GM19463 (cell line): ENCODE data around the gene PLA2G3.
"Not testable (repeated sequence)": the region's sequence is repeated elsewhere in the genome, so short reads cannot be mapped to it uniquely, and the experiment has no call there.

Experiments used
- ATAC-seq: cut with Tn5 transposase; IDR thresholded peaks from one replicate; pipeline ENCODE4 v1.9.1; 2021; ENCODE audit warnings: mild to moderate bottlenecking, moderate library complexity; ENCODE audit not compliant: unreplicated experiment

The PLA2G3 gene

DNA sequence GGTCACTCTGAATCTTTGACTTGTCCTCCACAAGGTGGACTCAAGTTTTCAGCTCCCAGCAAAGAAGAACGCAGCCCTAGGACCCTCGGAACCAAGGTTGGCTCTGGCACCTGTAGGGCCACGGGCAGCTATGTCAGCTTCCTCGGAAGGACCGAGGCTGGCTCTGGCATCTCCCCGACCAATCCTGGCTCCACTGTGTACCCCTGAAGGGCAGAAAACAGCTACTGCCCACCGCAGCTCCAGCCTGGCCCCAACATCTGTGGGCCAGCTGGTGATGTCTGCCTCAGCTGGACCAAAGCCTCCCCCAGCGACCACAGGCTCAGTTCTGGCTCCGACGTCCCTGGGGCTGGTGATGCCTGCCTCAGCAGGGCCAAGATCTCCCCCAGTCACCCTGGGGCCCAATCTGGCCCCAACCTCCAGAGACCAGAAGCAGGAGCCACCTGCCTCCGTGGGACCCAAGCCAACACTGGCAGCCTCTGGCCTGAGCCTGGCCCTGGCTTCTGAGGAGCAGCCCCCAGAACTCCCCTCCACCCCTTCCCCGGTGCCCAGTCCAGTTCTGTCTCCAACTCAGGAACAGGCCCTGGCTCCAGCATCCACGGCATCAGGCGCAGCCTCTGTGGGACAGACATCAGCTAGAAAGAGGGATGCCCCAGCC, 15.4 kb downstream of the PLA2G3 start:
- ATAC-seq, result no peak

DNA sequence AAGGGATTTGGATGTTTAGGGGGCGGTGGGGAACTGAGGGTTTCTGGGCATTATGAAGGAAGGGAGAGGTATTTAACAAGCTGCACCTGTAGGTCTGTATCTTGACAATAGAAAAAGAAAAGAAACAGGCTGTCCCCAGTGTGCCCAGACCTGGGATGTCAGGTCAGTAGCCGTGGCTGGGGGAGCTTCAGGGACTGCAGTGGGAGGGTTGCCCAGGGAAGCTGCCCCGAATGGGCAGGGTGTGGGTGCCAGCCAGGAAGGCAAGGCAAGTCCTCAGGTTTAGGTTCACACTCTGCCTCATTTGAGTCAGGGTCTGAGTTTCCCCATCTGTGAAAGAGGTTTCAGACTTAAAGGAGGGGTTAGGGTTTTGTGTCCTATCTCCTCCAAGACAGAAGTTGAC, 16.0 kb downstream of the PLA2G3 start:
- no peak for ATAC-seq

DNA sequence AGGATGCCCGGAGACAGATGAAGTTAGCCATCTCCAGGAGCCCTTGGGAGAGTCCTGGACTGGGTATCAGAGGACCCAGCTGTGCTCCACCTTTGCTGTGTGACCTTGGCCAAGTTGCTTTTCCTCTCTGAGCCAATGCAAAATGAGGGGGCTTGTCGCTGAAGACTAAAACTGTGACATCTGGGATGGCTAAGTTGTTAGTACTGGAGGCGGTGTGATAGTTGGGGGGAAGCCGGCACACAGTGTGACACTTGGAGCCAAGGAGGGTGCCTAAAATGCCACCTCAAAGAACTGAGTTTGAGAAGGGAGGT, 17.1 kb downstream of the PLA2G3 start:
- no peak for ATAC-seq

GRCh38 chr22:31122532-31123291, 17.6 kb downstream of the PLA2G3 start, which contains the start of gene INPP5J:
INPP5J (plus strand) TSS chr22:31122966; CDS start chr22:31123015, 49 bp downstream.
- no peak for ATAC-seq

DNA sequence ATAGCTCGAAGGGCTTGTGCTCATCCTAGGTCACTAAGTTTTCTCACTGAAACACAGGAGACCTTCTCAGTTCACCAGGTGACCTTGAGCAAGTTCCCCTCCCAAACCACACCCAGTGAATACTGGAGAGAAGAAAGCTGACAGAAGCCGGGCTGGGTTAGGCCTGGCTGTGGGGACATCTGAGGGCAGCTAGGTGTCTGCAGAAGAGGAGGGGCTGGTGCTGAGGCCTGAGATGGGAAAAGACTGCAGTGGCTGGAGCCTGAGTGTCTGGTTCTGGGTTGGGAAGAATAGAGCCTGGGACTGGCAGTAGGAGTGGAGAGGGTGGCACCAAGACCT, 18.1 kb downstream of the PLA2G3 start:
- ATAC-seq, result no peak

DNA sequence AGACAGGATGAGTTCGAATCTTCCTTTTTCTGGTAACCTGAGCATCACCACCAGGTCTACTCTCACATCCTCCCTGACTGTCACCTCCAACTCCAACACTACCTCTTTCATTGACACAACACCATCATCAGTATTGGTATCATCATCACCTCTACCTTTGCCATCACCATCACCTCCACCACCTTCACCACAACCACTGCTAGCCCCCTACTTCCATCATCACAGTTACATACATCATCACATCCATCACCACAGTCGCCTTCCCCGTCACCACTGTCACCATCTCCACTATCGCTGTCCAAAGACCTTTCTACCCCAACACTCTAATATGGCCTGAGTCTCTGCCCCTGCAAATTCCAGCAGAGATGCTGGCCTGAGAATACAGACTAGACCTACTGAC, 18.9 kb downstream of the PLA2G3 start:
- ATAC-seq, result no peak

DNA sequence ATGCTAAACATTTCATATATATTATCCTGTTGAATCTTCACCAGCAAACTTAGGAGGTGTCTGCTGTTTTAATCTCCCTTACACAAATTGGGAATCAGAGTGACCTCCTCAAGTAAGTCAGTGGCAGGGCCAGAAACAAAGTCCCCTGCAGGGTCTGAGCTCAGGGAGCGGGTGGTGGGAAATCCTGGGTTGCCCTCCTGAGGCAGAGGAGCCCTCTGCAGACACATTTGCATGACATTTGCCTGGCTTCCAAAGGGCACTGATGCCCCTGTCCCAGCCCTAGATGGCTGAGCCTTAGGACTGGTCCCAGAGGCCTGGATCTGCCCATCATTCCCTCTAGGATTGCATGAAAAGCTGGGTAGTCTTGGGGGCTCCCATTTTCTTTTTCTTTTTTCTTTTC, 19.7 kb downstream of the PLA2G3 start:
- no peak for ATAC-seq

DNA sequence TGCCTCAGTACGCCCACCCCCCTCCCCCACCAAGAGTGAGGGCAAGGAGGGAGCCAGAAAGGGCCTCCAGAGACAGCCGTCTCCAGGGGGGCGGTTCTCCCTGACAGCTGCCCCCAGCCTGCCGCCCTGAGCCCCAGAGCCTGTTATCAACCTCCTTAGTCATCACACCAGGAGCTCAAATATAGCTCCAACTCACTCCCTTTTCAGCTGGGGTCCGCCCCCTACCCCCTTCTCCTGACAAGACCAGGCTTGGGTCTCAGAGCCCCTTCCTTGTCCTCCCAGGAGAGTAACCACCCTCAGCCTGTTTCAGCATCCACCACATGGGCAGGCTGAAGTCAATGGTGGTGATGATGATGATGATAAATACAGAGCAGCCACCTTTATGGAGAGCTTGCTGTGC, 20.1 kb downstream of the PLA2G3 start:
- ATAC-seq, result no peak

DNA sequence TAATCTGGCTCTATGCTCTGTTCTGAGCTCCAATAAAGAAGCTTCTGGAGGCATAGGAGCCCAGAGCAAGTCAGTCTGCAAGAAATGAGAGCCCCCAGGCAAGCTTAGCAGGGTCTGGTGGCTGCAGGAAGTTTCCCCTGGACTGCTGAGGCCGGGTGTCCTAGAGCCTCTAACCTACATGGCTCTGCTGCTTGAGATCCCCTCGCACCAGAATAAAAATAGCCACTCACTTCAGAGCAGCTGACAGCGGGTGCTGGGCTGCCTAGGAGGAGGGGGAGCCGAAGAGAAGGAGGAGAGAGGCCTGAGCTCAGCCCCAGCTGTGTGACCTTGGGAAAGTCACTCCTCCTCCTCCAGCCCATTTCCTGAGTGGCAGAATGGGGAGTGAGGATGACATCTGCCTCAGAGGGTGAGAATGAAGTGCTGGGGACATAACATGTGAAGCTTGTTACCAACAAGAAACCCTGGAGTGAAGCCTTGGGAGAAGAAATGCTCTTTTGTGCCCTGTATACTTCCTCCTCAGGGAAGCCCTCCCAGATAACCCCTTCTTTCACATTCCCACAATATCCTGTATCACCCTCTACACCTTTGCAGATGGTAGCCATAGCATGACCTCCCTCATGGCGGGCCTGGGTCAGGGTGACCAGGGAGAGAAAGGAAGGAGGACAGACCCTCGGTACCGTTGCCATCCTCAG, 21.1 kb downstream of the PLA2G3 start:
- no peak for ATAC-seq

DNA sequence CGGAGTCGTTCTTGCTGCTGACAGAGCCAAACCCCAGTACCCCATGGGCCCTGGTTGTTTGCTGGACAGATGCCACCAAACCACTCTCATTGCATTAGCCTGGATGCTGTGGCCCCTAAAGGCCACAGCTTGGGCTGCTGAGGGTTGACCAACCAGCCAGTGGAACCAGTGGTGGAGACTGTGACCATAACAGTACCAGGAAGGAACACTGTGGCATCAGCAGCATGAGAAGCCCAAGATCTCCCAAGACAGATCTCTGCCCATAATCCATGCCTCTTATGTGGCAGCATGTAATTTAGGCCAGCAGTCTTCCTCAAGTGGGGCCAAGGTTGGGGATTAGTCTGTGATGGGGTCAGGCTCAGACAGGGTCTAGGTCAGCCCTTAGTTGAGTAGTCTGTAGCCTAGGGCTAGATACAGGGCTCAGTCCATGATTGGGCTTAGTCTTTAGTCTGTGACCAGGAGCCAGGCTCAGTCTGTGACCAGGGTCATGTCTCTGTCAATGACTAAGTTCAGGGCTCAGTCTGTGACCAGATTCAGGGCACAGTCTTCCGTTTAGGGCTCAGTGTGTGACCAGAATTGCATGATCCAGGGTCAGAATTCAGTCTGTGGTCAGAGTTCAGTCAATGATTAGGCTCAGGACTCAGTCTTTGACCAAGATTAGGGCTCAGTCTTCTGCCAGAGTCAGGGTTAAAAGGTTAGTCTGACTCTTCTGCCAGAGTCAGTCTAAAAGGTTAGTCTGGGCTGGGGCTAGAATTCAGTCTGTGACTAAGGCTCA, 22.1 kb downstream of the PLA2G3 start:
- no peak for ATAC-seq

DNA sequence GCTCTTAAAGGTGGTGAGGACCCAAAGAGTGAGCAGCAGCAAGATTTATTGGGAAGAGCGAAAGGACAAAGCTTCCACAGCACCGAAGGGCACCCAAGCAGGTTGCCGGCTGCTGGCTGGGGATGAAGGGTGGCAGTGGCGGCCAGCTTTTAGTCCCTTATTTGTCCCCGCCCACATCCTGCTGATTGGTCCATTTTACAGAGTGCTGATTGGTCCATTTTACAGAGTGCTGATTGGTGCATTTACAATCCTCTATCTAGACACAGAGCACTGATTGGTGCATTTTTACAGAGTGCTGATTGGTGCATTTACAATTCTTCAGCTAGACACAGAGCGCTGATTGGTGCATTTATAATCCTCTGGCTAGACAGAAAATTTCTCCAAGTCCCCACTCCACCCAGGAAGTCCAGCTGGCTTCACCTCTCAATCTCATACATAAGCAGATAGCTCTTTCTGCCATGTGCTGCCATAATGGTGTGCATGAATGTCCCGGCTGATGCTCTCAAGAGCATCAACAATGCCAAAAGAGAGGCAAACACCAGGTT, 27.7 kb downstream of the PLA2G3 start:
- ATAC-seq, result not testable (repeated sequence)

DNA sequence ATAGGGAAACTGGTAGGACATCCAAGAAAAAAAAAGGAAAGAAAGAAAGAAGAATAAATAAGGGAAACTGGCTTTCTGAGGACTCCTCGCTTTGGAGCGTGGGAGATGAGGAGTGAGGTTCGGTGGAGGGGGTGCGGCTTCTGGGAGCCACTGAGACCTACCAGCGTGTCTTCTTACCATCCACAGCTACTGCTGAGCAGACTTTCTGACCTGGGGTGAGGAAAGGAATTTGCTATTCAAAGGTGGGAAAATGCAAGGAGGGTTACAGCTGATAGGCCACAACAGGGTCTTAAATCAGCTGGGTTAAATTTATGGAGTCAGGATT, 32.5 kb downstream of the PLA2G3 start:
- ATAC-seq, result peak; percentile 15

GRCh38 chr22:31107178-31107893, 33.0 kb downstream of the PLA2G3 start, which contains the start of gene SELENOM:
SELENOM (minus strand) TSS chr22:31107568; CDS start chr22:31107505, 63 bp downstream.
- ATAC-seq, result peak; percentile 89

DNA sequence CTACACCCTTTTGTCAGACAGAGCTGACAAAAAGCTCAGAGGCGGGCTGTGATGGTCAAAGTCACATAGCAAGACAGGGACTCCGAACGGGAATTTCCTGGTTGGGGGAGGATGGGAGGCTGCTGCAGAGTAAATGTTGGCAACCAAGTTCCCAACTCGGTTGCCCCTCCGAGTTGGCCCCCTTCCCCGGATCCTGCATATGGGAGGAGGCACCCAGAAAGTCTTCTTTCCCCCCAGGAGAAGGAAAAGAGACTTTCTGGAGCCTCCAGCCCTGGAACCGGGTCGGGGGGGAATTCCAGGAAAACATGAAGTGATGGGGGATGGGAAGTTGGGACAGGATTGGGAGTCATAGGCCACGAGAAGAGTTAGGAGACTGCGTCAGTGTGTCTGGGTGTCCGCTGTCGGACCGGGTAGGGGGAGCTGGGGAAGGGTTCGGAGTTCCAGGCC, 33.6 kb downstream of the PLA2G3 start:
- ATAC-seq, result no peak

DNA sequence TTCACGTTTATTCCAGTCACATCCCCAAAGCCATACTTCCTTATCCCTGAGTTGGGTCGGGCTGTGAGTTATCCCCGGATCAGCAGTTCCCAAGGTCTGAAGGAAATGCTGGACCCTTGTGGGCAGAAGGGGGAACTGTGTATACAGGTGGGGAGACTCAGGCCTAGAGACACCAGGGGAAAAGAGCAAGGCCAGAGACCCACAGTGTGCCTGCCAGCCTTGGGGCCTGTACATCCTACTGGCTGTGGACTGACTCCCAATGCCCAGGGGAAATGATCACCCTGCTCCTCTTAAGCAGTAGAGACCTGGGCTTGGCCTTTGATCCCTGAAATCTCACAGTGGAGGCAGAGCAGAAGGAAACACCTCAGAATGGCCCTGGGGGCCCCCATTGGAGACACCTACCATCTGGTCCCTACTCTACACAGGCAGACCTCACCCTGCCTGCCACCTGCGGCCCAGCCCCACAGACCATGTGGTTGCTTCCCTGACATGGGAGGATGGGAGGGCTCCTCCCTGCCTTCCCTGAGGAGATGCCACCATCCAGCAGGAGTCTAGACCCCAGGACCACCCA, 34.2 kb downstream of the PLA2G3 start:
- ATAC-seq, result no peak

GRCh38 chr22:31105282-31105929, 34.9 kb downstream of the PLA2G3 start:
- no peak for ATAC-seq

DNA sequence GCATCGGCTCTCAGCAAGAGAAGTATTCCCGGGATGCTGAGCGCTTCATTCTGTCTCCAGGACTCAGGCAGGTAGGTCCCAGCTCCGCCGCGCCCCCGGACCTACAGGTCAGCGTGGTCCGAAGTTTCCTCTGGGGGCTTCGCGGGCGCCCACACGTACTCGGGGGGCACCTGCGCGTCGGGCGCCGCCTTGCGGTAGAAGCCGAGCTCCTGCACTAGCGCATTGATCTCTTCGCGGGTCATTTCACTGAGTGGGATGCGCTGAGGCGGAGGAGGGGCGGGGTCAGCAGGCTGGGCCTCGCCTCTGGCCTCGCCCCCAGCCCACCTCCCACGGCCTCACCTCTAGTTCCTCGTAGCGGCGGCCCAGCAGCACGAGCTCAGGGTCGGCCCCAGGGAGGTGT, 35.4 kb downstream of the PLA2G3 start:
- ATAC-seq, result no peak

- no peak for ATAC-seq
Observed at GRCh38 chr22:31103899-31104694, 36.2 kb downstream of the PLA2G3 start.

DNA sequence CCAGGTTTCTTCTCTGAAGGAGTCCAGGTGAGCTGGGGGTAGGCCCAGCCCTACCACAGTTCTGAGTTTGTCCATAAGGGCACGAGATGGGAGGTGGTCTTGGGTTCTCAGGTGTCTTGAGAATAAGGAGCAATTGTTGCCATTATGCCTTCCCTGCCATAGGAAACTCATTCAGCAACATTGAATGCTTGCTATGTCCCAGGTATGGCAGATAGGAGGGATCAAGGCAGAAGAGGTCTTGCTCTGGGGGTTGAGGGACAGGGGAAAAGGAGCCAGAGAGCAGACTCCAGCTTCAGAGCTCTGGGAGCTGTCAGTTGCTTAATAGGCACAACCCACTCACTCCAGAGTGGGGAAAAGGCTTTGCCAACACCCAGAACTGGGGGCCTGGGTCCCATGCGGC, 37.2 kb downstream of the PLA2G3 start:
- no peak for ATAC-seq
